PFSK-1 (cell line): ENCODE measurements around the gene CCN5.

ENCODE experiments used
- FOXP2 ChIP-seq: optimal IDR thresholded peaks from 2 replicates; pipeline ENCODE3; 2011; ENCODE audit warnings: borderline replicate concordance, control low read depth, inconsistent platforms; ENCODE audit not compliant: insufficient read depth; ENCODE audit errors: extremely low read length, extremely low read depth
- POLR2AphosphoS5 ChIP-seq: IDR thresholded peaks from 2 replicates; pipeline ENCODE4 v1.6.1; 2012; ENCODE audit warnings: low read depth, mild to moderate bottlenecking, control low read depth, low read length, moderate library complexity
- REST ChIP-seq, 2 experiments: IDR thresholded peaks; 2 replicates each; pipeline versions ENCODE4 v1.6.1 to v1.8.0; 2011 to 2012; ENCODE audit warnings: low read depth in 2 of 2, low read length in 2 of 2, control low read depth in 1 of 2, inconsistent platforms in 1 of 2, mild to moderate bottlenecking in 1 of 2, moderate library complexity in 1 of 2; ENCODE audit not compliant: insufficient read depth in 1 of 2
- SIN3A ChIP-seq: IDR thresholded peaks from 2 replicates; pipeline ENCODE4 v1.6.1; 2012; ENCODE audit warnings: mild to moderate bottlenecking, low read length, moderate library complexity, borderline replicate concordance; ENCODE audit not compliant: insufficient read depth
- TAF1 ChIP-seq: IDR thresholded peaks from 2 replicates; pipeline ENCODE4 v1.6.1; 2012; ENCODE audit warnings: low read length, control low read depth, borderline replicate concordance; ENCODE audit not compliant: insufficient read depth

The CCN5 gene

GRCh38 chr20:44742304-44743079 lies 27.3 kb downstream of the CCN5 start:
- TF ChIP-seq SIN3A (no peak), FOXP2 (no peak), REST (IDR thresholded peaks at IDR 0.05; ENCODE audit: insufficient read depth in 1 of 2, low read depth in 2 of 2, low read length in 2 of 2) (no peak), POLR2AphosphoS5 (no peak), TAF1 (no peak)

- TF ChIP-seq FOXP2 (no peak), TAF1 (no peak), POLR2AphosphoS5 (no peak)
Measured at GRCh38 chr20:44743080-44743701, 28.0 kb downstream of the CCN5 start.

GRCh38 chr20:44743916-44744655 lies 28.9 kb downstream of the CCN5 start:
- TF ChIP-seq FOXP2 (no peak), REST (IDR thresholded peaks at IDR 0.05; ENCODE audit: insufficient read depth in 1 of 2, low read depth in 2 of 2, low read length in 2 of 2) (no peak), SIN3A (no peak), POLR2AphosphoS5 (no peak), TAF1 (no peak)

GRCh38 chr20:44745122-44745597 lies 30.0 kb downstream of the CCN5 start:
- TF ChIP-seq REST (IDR thresholded peaks at IDR 0.05; ENCODE audit: insufficient read depth in 1 of 2, low read depth in 2 of 2, low read length in 2 of 2) (no peak), FOXP2 (no peak), TAF1 (no peak), POLR2AphosphoS5 (no peak), SIN3A (no peak)

- TF ChIP-seq REST (IDR thresholded peaks at IDR 0.05; ENCODE audit: insufficient read depth in 1 of 2, low read depth in 2 of 2, low read length in 2 of 2) (no peak), FOXP2 (no peak), SIN3A (no peak)
Measured at GRCh38 chr20:44745598-44746366, 30.6 kb downstream of the CCN5 start, which contains the start of gene KCNK15. KCNK15 (plus strand) TSS chr20:44745865; CDS start chr20:44745911, 46 bp downstream.
